ENCODE results near the gene DENND5A. TPM values are rescaled to one million over a fixed set of nuclear protein-coding genes. Genes with fewer than 3 reads are reported as not detected.
A peak's percentile ranks its signal among the peaks of the same experiment; 100 is the strongest.

Gene DENND5A
- total and polyA plus RNA-seq, 9 of the 15 experiments (the other 6 are each of a cell fraction or from before 2014, with no cell fraction given), result 11.7 to 130 (median 46.3) TPM

GRCh38 chr11:9273376-9274336, 8.5 kb upstream of the DENND5A start:
- ATAC-seq (peak; percentile 10; the same call in 2 of the 3 replicates), FAIRE-seq (no peak), DNase-seq (ENCODE audit: extremely low read depth in 1 of 4, low spot score in 3 of 4) (no peak)
- Histone ChIP-seq H3K27ac (ENCODE audit: extremely low read depth, low read depth, low read length) (no peak overlapping the region), H3K4me1 (replicated peaks in 1 of 2; ENCODE audit: control insufficient read depth in 2 of 2, insufficient read depth in 2 of 2, low read length in 2 of 2) (no peaks in the 10 kb centered on the region), H4K20me1 (replicated peaks; ENCODE audit: control insufficient read depth, insufficient read depth, low read length) (no peaks in the 10 kb centered on the region), H3K36me3 (ENCODE audit: control insufficient read depth, insufficient read depth, low read length) (no peaks in the 10 kb centered on the region), H3K9me1 (ENCODE audit: control insufficient read depth, insufficient read depth, low read length) (no peaks in the 10 kb centered on the region), H3K79me2 (ENCODE audit: control insufficient read depth, insufficient read depth, low read length) (no peaks in the 10 kb centered on the region), H3K4me2 (ENCODE audit: insufficient read depth, low read length) (no peak overlapping the region), H3K4me3 (no peak overlapping the region), H2AFZ (ENCODE audit: low read depth, low read length) (no peak overlapping the region), H3K9ac (ENCODE audit: insufficient read depth in 1 of 2, low read depth in 2 of 2, low read length in 2 of 2) (no peak overlapping the region), H3K9me3 (replicated peaks; ENCODE audit: control insufficient read depth, insufficient read depth, low read depth, low read length) (no peaks in the 10 kb centered on the region), H3K27me3 (ENCODE audit: control insufficient read depth in 2 of 2, insufficient read depth in 2 of 2, low read length in 2 of 2) (no peaks in the 10 kb centered on the region)
- BruUV-seq (replicated peaks), result no TSS peak
- TF ChIP-seq ZNF12 (CRISPR knock-in tag; IDR thresholded peaks at IDR 0.05) (no peak), ATF3 (IDR thresholded peaks at IDR 0.05) (peak; percentile 37; the same call in 1 of the 2 replicates), ATF3 (CRISPR knock-in tag; conservative IDR thresholded peaks at IDR 0.05) (no peak), ZNF384 (IDR thresholded peaks at IDR 0.05; ENCODE audit: low read depth, low read length) (peak; percentile 47; the same call in 1 of the 2 replicates), CBX3 (IDR thresholded peaks at IDR 0.05; ENCODE audit: borderline replicate concordance in 1 of 2, low read length in 2 of 2) (no peak), CEBPG (CRISPR knock-in tag; IDR thresholded peaks at IDR 0.05) (peak; percentile 55; the same call in 1 of the 2 replicates), CEBPG (tag; conservative IDR thresholded peaks at IDR 0.05 in 1 of 2, IDR thresholded peaks at IDR 0.05 in 1 of 2) (peak in 1 of 2 experiments; percentile 75; a peak in 2 of 4 replicates), MEIS2 (IDR thresholded peaks at IDR 0.05; ENCODE audit: partially characterized antibody) (peak; percentile 56)
- TF ChIP-seq, protein P1, sequence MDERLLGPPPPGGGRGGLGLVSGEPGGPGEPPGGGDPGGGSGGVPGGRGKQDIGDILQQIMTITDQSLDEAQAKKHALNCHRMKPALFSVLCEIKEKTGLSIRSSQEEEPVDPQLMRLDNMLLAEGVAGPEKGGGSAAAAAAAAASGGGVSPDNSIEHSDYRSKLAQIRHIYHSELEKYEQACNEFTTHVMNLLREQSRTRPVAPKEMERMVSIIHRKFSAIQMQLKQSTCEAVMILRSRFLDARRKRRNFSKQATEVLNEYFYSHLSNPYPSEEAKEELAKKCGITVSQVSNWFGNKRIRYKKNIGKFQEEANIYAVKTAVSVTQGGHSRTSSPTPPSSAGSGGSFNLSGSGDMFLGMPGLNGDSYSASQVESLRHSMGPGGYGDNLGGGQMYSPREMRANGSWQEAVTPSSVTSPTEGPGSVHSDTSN (CRISPR knock-in tag; IDR thresholded peaks at IDR 0.05; ENCODE audit: low read depth), result no peak
- TF ChIP-seq, protein P1 (tag; conservative IDR thresholded peaks at IDR 0.05; ENCODE audit: low read depth), result peak; percentile 56; the same call in 1 of the 2 replicates
- intact Hi-C loops (cut with micrococcal nuclease), result loop anchor here (10.0 kb wide), 1 partner anchor 231 kb away; no protein-coding TSS in a partner anchor
- ChIA-PET CTCF (ENCODE audit: low intra/inter-chr PET ratio) (no interaction called here), POLR2A (interaction anchor here (0.5 to 2.0 kb wide), 4 partner anchors 9 to 36 kb away, joined by 4 to 12 read pairs (median 6); partner anchors contain the start of gene DENND5A)
- WGBS (ENCODE audit: insufficient coverage, low coverage, missing lambda C conversion rate), result 50% methylated on average over 15 of the region's 15 CpGs
- in situ Hi-C loops (cut with MboI), result no loop called here
